Pancreas (tissue), 10 donors: ENCODE data around the gene MYPOP. TPM values are rescaled to one million over a fixed set of nuclear protein-coding genes. Genes with fewer than 3 reads are reported as not detected.

ENCODE experiments used
- ATAC-seq, 4 donors: fragments of 200-7000 bp; cut with Tn5 transposase; one replicate each; pipeline versions ENCODE4 v1.8.0 to v1.9.1; 2020; ENCODE audit warnings: mild to moderate bottlenecking in 4 of 4, moderate library complexity in 4 of 4
- DNase-seq, 6 donors: peaks; one replicate each; pipeline ENCODE4 v3.0.0-alpha.2; 2020
- FAIRE-seq: peaks from 2 replicates; lab custom pipeline; 2012; peaks lifted over from hg19 to GRCh38; lab: Jason Lieb, UNC
- H3K27ac ChIP-seq, 4 donors: fragments of 200-600 bp; sonication (generic); 1 replicate in 3 of 4; 2 replicates in 1 of 4; pipeline versions ENCODE4 v1.5.0 to v1.8.0; 2020
- H3K27me3 ChIP-seq, 4 donors: fragments of 200-600 bp; one replicate each; pipeline ENCODE4 v1.8.0; 2021
- H3K36me3 ChIP-seq, 3 donors: fragments of 200-600 bp; sonication (generic) in 1 of 3; one replicate each; pipeline versions ENCODE4 v1.5.0 to v1.8.0; 2020 to 2021
- H3K4me1 ChIP-seq, 3 donors: fragments of 200-600 bp; one replicate each; pipeline ENCODE4 v1.8.0; 2021
- H3K4me3 ChIP-seq, 4 donors: fragments of 200-600 bp; sonication (generic) in 2 of 4; one replicate each; pipeline versions ENCODE4 v1.5.0 to v1.8.0; 2020 to 2021
- H3K9me3 ChIP-seq, 4 donors: fragments of 200-600 bp; one replicate each; pipeline ENCODE4 v1.8.0; 2021
- WGBS, 2 donors: extraction: QIAGEN DNeasy Blood & Tissue Kit; methylation state at CpG; one replicate each; pipeline ENCODE4 v1.1.7; 2013; 5-methylcytosine and 5-hydroxymethylcytosine counted together
- intact Hi-C, 3 donors: fragments of 100-400 bp; cut with DNase I; formaldehyde crosslinking; loops; one replicate each; pipeline versions ENCODE4 v1.11.1 to v1.14.2; 2022
- polyA plus RNA-seq, 2 donors: library from polyadenylated mRNA; stranded (reverse); fragments of 200-250 nt; gene quantifications; one replicate each; pipeline ENCODE4 v1.2.3, GENCODE V29; 2013
- total RNA-seq, 6 donors: library from RNA; stranded (reverse); fragmentation: NEBNext Ultra II Directional in 4 of 6; extraction: Animal tissue kit (Norgen Biotek cat#: 25700) in 4 of 6; gene quantifications; one replicate each; pipeline versions ENCODE4 v1.2.1 to v1.2.4, GENCODE V29; 2021 to 2023
- TF ChIP-seq, protein P1 (sequence below), 4 donors: fragments of 200-600 bp; sonication (generic) in 3 of 4; IDR thresholded peaks; one replicate each; pipeline versions ENCODE4 v1.5.0 to v1.8.0; 2021; ENCODE audit warnings: antibody characterized with exemption in 4 of 4
- donor health status: healthy with polysubstance abuse.
- donor health status: DM: no; HTN: no; CAD: no; lungs with moderate emphysema.
- donor health status: DM: no; HTN: no; CAD: no.
- donor health status: control.
- donor health status: control.
- donor health status: Bipolar disorder and iron deficiency.
- donor health status: DM: yes; HTN: yes; CAD: no.
- donor health status: DM: no; HTN: no; CAD: no.
- donor health status: DM: no; HTN: no; CAD: no.
- donor health status: DM: yes; HTN: yes; CAD: no.

Gene MYPOP
- total and polyA plus RNA-seq, 8 donors: 3.6 to 6.9 (median 4.7) TPM

DNA sequence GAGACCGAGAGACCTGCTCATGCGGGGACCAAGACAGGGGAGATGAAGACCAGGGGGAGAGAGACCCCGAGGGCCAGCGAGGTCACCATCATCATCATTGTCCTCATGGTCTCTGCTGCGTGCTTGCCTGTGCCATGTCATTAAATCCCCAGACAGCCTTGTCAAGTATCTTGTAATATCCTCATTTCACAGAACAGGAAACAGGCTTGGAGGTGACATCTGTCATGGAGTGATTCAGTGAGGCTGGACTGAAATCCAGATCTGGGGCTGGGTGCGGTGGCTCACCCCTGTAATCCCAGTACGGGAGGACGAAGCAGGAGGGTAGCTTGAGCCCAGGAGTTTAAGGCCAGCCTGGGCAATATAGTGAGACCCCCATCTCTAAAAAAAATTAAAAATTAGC, 18.0 kb upstream of the MYPOP start:
- no peaks in the 10 kb centered on the region for H3K4me1 ChIP-seq
- TF ChIP-seq, protein P1, sequence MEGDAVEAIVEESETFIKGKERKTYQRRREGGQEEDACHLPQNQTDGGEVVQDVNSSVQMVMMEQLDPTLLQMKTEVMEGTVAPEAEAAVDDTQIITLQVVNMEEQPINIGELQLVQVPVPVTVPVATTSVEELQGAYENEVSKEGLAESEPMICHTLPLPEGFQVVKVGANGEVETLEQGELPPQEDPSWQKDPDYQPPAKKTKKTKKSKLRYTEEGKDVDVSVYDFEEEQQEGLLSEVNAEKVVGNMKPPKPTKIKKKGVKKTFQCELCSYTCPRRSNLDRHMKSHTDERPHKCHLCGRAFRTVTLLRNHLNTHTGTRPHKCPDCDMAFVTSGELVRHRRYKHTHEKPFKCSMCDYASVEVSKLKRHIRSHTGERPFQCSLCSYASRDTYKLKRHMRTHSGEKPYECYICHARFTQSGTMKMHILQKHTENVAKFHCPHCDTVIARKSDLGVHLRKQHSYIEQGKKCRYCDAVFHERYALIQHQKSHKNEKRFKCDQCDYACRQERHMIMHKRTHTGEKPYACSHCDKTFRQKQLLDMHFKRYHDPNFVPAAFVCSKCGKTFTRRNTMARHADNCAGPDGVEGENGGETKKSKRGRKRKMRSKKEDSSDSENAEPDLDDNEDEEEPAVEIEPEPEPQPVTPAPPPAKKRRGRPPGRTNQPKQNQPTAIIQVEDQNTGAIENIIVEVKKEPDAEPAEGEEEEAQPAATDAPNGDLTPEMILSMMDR (IDR thresholded peaks at IDR 0.05): no peak
- ATAC-seq (no peak), FAIRE-seq (no peak), DNase-seq (no peak)
- intact Hi-C loops: no loop called here
- H3K36me3 ChIP-seq: no peaks in the 10 kb centered on the region
- no peak overlapping the region for H3K4me3 ChIP-seq
- no peaks in the 10 kb centered on the region for H3K9me3 ChIP-seq
- no peak overlapping the region for H3K27ac ChIP-seq
- no peaks in the 10 kb centered on the region for H3K27me3 ChIP-seq
- WGBS, 2 donors: 59% methylated on average over 8 of the region's 8 CpGs

GRCh38 chr19:45919678-45920077, 17.3 kb upstream of the MYPOP start:
- DNase-seq (no peak), ATAC-seq (no peak), FAIRE-seq (no peak)
- no peak overlapping the region for H3K27ac ChIP-seq
- H3K4me3 ChIP-seq: no peak overlapping the region
- WGBS, 2 donors: 31 to 33% methylated on average over 7 of the region's 7 CpGs
- H3K4me1 ChIP-seq: no peaks in the 10 kb centered on the region
- no peaks in the 10 kb centered on the region for H3K27me3 ChIP-seq
- H3K36me3 ChIP-seq: no peaks in the 10 kb centered on the region
- intact Hi-C loops: no loop called here
- no peaks in the 10 kb centered on the region for H3K9me3 ChIP-seq
- TF ChIP-seq, protein P1 (IDR thresholded peaks at IDR 0.05): no peak

GRCh38 chr19:45918721-45919120, 16.3 kb upstream of the MYPOP start:
- ATAC-seq: no peak
- no peak for FAIRE-seq
- Histone ChIP-seq H3K27ac (no peak overlapping the region), H3K4me3 (no peak overlapping the region), H3K36me3 (no peaks in the 10 kb centered on the region), H3K27me3 (no peaks in the 10 kb centered on the region), H3K4me1 (no peaks in the 10 kb centered on the region), H3K9me3 (no peaks in the 10 kb centered on the region)
- TF ChIP-seq, protein P1 (IDR thresholded peaks at IDR 0.05): no peak
- 45 to 60% methylated on average over 4 of the region's 4 CpGs for WGBS, 2 donors
- intact Hi-C loops: no loop called here
- DNase-seq: no peak

DNA sequence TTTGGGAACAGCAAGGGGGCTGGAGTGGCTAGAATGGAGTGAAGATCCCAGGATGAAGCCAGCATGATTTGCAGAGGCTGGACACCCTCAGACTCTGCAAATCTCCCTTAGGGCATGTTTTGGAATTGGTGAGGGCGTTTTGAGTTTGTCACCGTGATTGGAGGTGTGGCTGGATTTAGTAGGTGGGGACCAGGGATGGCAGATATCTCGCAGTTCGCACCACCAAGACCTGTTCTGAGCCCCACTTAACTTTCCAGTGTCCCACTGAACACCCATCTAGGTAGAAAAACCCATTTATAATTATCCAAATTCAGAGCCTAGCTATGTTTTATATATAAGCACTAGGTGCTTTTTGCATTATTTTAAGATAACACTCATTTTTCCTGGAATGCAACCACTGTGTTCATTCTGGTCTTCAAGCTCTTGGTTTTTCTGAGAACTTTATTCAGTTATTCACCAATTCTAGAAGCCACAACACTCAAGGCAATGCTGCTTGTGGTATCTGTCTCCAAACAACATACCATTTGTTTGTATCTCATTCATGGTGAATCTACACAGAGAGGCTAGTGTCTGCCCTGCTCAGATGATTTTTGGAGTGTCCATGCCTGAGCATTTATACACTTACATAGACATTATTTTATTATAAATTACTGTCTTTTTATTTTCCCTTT, 15.1 kb upstream of the MYPOP start:
- ATAC-seq (no peak), DNase-seq (no peak), FAIRE-seq (no peak)
- Histone ChIP-seq H3K27me3 (no peaks in the 10 kb centered on the region), H3K27ac (no peak overlapping the region), H3K4me3 (no peak overlapping the region), H3K36me3 (no peaks in the 10 kb centered on the region), H3K9me3 (no peaks in the 10 kb centered on the region), H3K4me1 (no peaks in the 10 kb centered on the region)
- WGBS, 2 donors: 57 to 68% methylated on average over 4 of the region's 4 CpGs
- TF ChIP-seq, protein P1 (IDR thresholded peaks at IDR 0.05): no peak
- intact Hi-C loops: no loop called here
